GM12878 (cell line): Measurements from ENCODE around the gene GGT5.

Source experiments
- ATF7 ChIP-seq: fragments of 450-650 bp; IDR thresholded peaks from 2 replicates; pipeline ENCODE4 v1.6.1; 2016; ENCODE audit warnings: low read depth, mild to moderate bottlenecking
- CHD1 ChIP-seq: IDR thresholded peaks from 2 replicates; pipeline ENCODE4 v1.6.1; 2012; ENCODE audit warnings: low read depth, low read length, improper control_type of control experiment
- CTCF ChIP-seq, 3 experiments: IDR thresholded peaks in 2 of 3; conservative IDR thresholded peaks in 1 of 3; 2 replicates each; pipeline ENCODE4 v1.5.1; 2011; ENCODE audit warnings: low read depth in 3 of 3, low read length in 3 of 3, mild to moderate bottlenecking in 3 of 3, control low read depth in 2 of 3, moderate library complexity in 2 of 3, inconsistent platforms in 1 of 3, mixed read lengths in 1 of 3; ENCODE audit not compliant: control insufficient read depth in 2 of 3, insufficient read depth in 1 of 3; ENCODE audit errors: extremely low read depth in 1 of 3
- EZH2 ChIP-seq: IDR thresholded peaks from 2 replicates; pipeline ENCODE4 v1.6.1; 2012; ENCODE audit warnings: low read depth, mild to moderate bottlenecking, control low read depth, inconsistent platforms, low read length, borderline replicate concordance; ENCODE audit not compliant: control insufficient read depth
- GABPA ChIP-seq: IDR thresholded peaks from 2 replicates; pipeline ENCODE4 v1.6.1; 2014; ENCODE audit warnings: antibody characterized with exemption, low read depth, mild to moderate bottlenecking, inconsistent platforms
- MAX ChIP-seq: IDR thresholded peaks from 2 replicates; pipeline ENCODE4 v1.6.1; 2012; ENCODE audit warnings: low read depth, low read length, improper control_type of control experiment
- NFIC ChIP-seq: IDR thresholded peaks from 2 replicates; pipeline ENCODE4 v1.6.1; 2012; ENCODE audit warnings: low read depth, mild to moderate bottlenecking, inconsistent platforms, low read length, moderate library complexity
- NKRF ChIP-seq: fragments of 450-650 bp; conservative IDR thresholded peaks from 2 replicates; pipeline ENCODE4 v1.6.1; 2017; ENCODE audit warnings: mild to moderate bottlenecking, moderate library complexity
- PAX5 ChIP-seq: IDR thresholded peaks from 2 replicates; pipeline ENCODE4 v1.6.1; 2011; ENCODE audit warnings: low read depth, low read length, borderline replicate concordance
- POLR2A ChIP-seq: IDR thresholded peaks from 2 replicates; pipeline ENCODE4 v1.6.1; 2011; ENCODE audit warnings: low read depth, mild to moderate bottlenecking, low read length
- RAD21 ChIP-seq: IDR thresholded peaks from 2 replicates; pipeline ENCODE4 v1.6.1; 2011; ENCODE audit warnings: mild to moderate bottlenecking, low read depth, low read length, moderate library complexity; ENCODE audit not compliant: insufficient read depth
- SIX5 ChIP-seq: IDR thresholded peaks from 2 replicates; pipeline ENCODE4 v1.6.1; 2011; ENCODE audit warnings: mild to moderate bottlenecking, low read depth, low read length, moderate library complexity; ENCODE audit not compliant: severe bottlenecking
- STAT3 ChIP-seq: IDR thresholded peaks from 2 replicates; pipeline ENCODE4 v1.6.1; 2011; ENCODE audit warnings: low read depth, low read length, improper control_type of control experiment

- no peak for TF ChIP-seq NKRF
- no peak for TF ChIP-seq SIX5
- TF ChIP-seq POLR2A: no peak
- TF ChIP-seq CTCF (IDR thresholded peaks at IDR 0.05 in 2 of 3, conservative IDR thresholded peaks at IDR 0.05 in 1 of 3; ENCODE audit: control insufficient read depth in 2 of 3, extremely low read depth in 1 of 3, insufficient read depth in 1 of 3, low read depth in 3 of 3, low read length in 3 of 3): peak; percentile 58 to 80 (median 67)
- TF ChIP-seq EZH2: no peak
- TF ChIP-seq RAD21: peak; percentile 70
- TF ChIP-seq GABPA: no peak
- TF ChIP-seq ATF7: no peak
- no peak for TF ChIP-seq STAT3
- no peak for TF ChIP-seq PAX5
- TF ChIP-seq MAX: no peak
- no peak for TF ChIP-seq NFIC
- TF ChIP-seq CHD1: no peak
Measured at GRCh38 chr22:24247564-24248344, 2.9 kb upstream of the GGT5 start.
